CD4-positive, alpha-beta T cell treated with Interleukin-6 for 4 hours (primary cell): ENCODE results near the gene CHRNA7.

Experiments
- DNase-seq: peaks from one replicate; pipeline ENCODE4 v3.0.0-alpha.2; 2020; ENCODE audit warnings: mixed read lengths

The CHRNA7 gene

GRCh38 chr15:32089851-32090359, 59.6 kb downstream of the CHRNA7 start:
- no peak for DNase-seq

- DNase-seq, result no peak
These were observed 61.4 kb downstream of the CHRNA7 start for GRCh38 chr15:32091505-32092380.

GRCh38 chr15:32096213-32096612, 65.9 kb downstream of the CHRNA7 start:
- no peak for DNase-seq

- DNase-seq, result no peak
These were observed 66.8 kb downstream of the CHRNA7 start for GRCh38 chr15:32096916-32097617.

GRCh38 chr15:32098033-32098432, 67.7 kb downstream of the CHRNA7 start:
- no peak for DNase-seq

GRCh38 chr15:32099097-32099785, 68.9 kb downstream of the CHRNA7 start:
- no peak for DNase-seq

GRCh38 chr15:32099956-32100684, 69.8 kb downstream of the CHRNA7 start:
- DNase-seq, result no peak

GRCh38 chr15:32104061-32104995, 74.0 kb downstream of the CHRNA7 start:
- DNase-seq, result no peak

- DNase-seq, result no peak
These were observed 75.2 kb downstream of the CHRNA7 start for GRCh38 chr15:32105258-32106241.

GRCh38 chr15:32106401-32107381, 76.4 kb downstream of the CHRNA7 start:
- no peak for DNase-seq

- DNase-seq, result no peak
These were observed 77.3 kb downstream of the CHRNA7 start for GRCh38 chr15:32107477-32108080.

GRCh38 chr15:32108661-32109060, 78.3 kb downstream of the CHRNA7 start:
- DNase-seq, result no peak

- DNase-seq, result no peak
These were observed 81.8 kb downstream of the CHRNA7 start for GRCh38 chr15:32112101-32112500.

GRCh38 chr15:32113224-32113623, 82.9 kb downstream of the CHRNA7 start:
- no peak for DNase-seq

GRCh38 chr15:32117122-32117521, 86.8 kb downstream of the CHRNA7 start:
- no peak for DNase-seq

- DNase-seq, result no peak
These were observed 89.0 kb downstream of the CHRNA7 start for GRCh38 chr15:32119286-32119685.

GRCh38 chr15:32119694-32120330, 89.5 kb downstream of the CHRNA7 start:
- no peak for DNase-seq
